ENCODE data around the gene CD19. TPM values are rescaled to one million over a fixed set of nuclear protein-coding genes. Genes with fewer than 3 reads are reported as not detected.

Gene CD19
- total and polyA plus RNA-seq, 2 of the 8 experiments (the other 6 are each of a cell fraction or from before 2014, with no cell fraction given), result 0.57 to 0.65 TPM

GRCh38 chr16:28927815-28928214 lies 4.0 kb upstream of the CD19 start:
- no peak overlapping the region for H3K9ac ChIP-seq (replicated peaks in 1 of 4; ENCODE audit: extremely low read depth in 1 of 4, low read depth in 3 of 4, low read length in 3 of 4)
- H4K5ac ChIP-seq (ENCODE audit: insufficient read length, low read depth, low read length), result no peak overlapping the region
- no peak overlapping the region for H3K23ac ChIP-seq (ENCODE audit: insufficient read length)
- WGBS, 2 experiments (ENCODE audit: extremely low coverage in 1 of 2, insufficient coverage in 1 of 2, insufficient read length in 1 of 2, insufficient replicate concordance in 2 of 2, low coverage in 1 of 2, low lambda C conversion rate in 2 of 2, missing lambda C conversion rate in 1 of 2), result 89% methylated on average over 1 of the region's 1 CpG; no CpG with 5 or more reads in 1 of the 2 experiments
- DNase-seq (ENCODE audit: low read depth in 1 of 2, low spot score in 2 of 2), result no peak
- H2AK5ac ChIP-seq (ENCODE audit: low read depth, low read length), result no peak overlapping the region
- H3K56ac ChIP-seq (replicated peaks; ENCODE audit: insufficient read length, low read depth, low read length), result no peak overlapping the region
- FAIRE-seq, result no peak
- no peak overlapping the region for H2BK120ac ChIP-seq (replicated peaks; ENCODE audit: low read depth, low read length)
- no peaks in the 10 kb centered on the region for H3K9me3 ChIP-seq (ENCODE audit: insufficient read depth in 2 of 2, low read depth in 1 of 2, low read length in 1 of 2)
- no peak overlapping the region for H2BK15ac ChIP-seq (ENCODE audit: low read length)
- H4K20me1 ChIP-seq (replicated peaks in 1 of 2; ENCODE audit: control insufficient read depth in 1 of 2, insufficient read depth in 2 of 2, low read length in 2 of 2), result no peaks in the 10 kb centered on the region
- H3K36me3 ChIP-seq (ENCODE audit: control insufficient read depth in 2 of 4, insufficient read depth in 4 of 4, low read length in 3 of 4), result no peaks in the 10 kb centered on the region
- no peak overlapping the region for H3K4me2 ChIP-seq (ENCODE audit: insufficient read depth in 1 of 2, low read depth in 2 of 2, low read length in 2 of 2)
- H3K27me3 ChIP-seq (replicated peaks in 1 of 4; ENCODE audit: control insufficient read depth in 3 of 4, extremely low read depth in 1 of 4, insufficient read depth in 3 of 4, low read length in 3 of 4), result no peaks in the 10 kb centered on the region
- H3K4ac ChIP-seq (replicated peaks; ENCODE audit: insufficient read length, low read depth, low read length), result no peak overlapping the region
- no peak overlapping the region for H2BK12ac ChIP-seq (ENCODE audit: low read depth, low read length)
- H4K91ac ChIP-seq (replicated peaks; ENCODE audit: insufficient read length, low read length), result no peak overlapping the region
- H3K14ac ChIP-seq (ENCODE audit: insufficient read length), result no peak overlapping the region
- TF ChIP-seq EZH2 (IDR thresholded peaks at IDR 0.05; ENCODE audit: low read depth, low read length, severe bottlenecking) (no peak), SUZ12 (IDR thresholded peaks at IDR 0.05; ENCODE audit: low read length) (no peak), ATF3 (IDR thresholded peaks at IDR 0.05; ENCODE audit: insufficient read depth, low read depth, low read length) (no peak), HDAC2 (IDR thresholded peaks at IDR 0.05; ENCODE audit: borderline replicate concordance in 1 of 2, low read depth in 2 of 2, low read length in 2 of 2) (no peak)
- H3K79me2 ChIP-seq (ENCODE audit: control insufficient read depth in 1 of 2, insufficient read depth in 2 of 2, low read length in 2 of 2), result no peaks in the 10 kb centered on the region
- no peak overlapping the region for H3K27ac ChIP-seq (ENCODE audit: low read depth, low read length)
- H2AFZ ChIP-seq (ENCODE audit: low read length), result no peak overlapping the region
- no peak overlapping the region for H2BK5ac ChIP-seq (ENCODE audit: low read depth, low read length)
- no peak overlapping the region for H4K8ac ChIP-seq (ENCODE audit: extremely low read depth, insufficient read depth, low read length)
- ChIA-PET CTCF (ENCODE audit: partially characterized antibody) (interaction anchor here (0.8 to 1.5 kb wide), 5 partner anchors 11 to 55 kb away, joined by 3 to 5 read pairs (median 4); no protein-coding TSS in a partner anchor), POLR2A (ENCODE audit: partially characterized antibody) (interaction anchor here (2.0 to 3.7 kb wide), 2 partner anchors 8 to 89 kb away, joined by 6 to 23 read pairs; no protein-coding TSS in a partner anchor)
- H3K4me1 ChIP-seq (replicated peaks in 1 of 4; ENCODE audit: control insufficient read depth in 3 of 4, insufficient read depth in 4 of 4, low read length in 3 of 4), result peaks cover 0 to 6% (median 0%) of the 10 kb centered on the region in 4 experiments; a peak in 3 of 7 replicates
- peaks cover 13% of the 10 kb centered on the region for H3K23me2 ChIP-seq (ENCODE audit: low read depth, low read length)
- no peaks in the 10 kb centered on the region for H3K79me1 ChIP-seq (ENCODE audit: low read depth, low read length)
- H3K4me3 ChIP-seq (ENCODE audit: extremely low read depth in 1 of 4, insufficient read depth in 2 of 4, low read depth in 3 of 4, low read length in 4 of 4), result no peak overlapping the region
- no peak overlapping the region for H2BK20ac ChIP-seq (ENCODE audit: low read length)
- H3K18ac ChIP-seq (ENCODE audit: extremely low read depth, low read length), result no peak overlapping the region

All from H1 (cell line).